ENCODE data around the gene TMEM109. TPM values are rescaled to one million over a fixed set of nuclear protein-coding genes. Genes with fewer than 3 reads are reported as not detected.

Gene TMEM109
- total and polyA plus RNA-seq, 2 of the 13 experiments (the other 11 are each of a cell fraction or from before 2014, with no cell fraction given): 7.7 to 18.0 TPM

DNA sequence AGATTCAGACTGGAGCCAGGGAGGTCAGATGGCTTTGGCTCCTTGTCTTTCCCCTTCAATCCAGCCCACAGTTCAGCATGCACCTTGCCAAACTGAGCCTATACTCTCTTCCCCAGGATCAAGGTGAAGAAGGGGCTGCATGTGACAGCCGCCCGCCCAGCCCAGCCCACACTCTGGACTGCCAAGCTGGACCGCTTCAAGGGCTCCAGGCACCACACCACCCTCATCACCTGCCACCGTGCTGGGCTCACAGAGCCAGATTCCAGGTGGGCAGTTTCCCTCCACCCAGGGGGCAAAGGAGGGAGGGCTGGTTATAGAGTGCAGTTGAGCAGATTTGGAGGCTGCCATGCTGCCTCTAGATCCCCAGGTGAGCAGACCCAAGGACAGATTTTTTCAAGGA lies 16.4 kb downstream of the TMEM109 start:
- WGBS (ENCODE audit: low lambda C conversion rate): no CpG with 5 or more reads among the region's 4 CpGs
- intact Hi-C loops (cut with micrococcal nuclease; ENCODE audit: unreplicated experiment) (no loop called here), in situ Hi-C loops (cut with HindIII; ENCODE audit: extremely low pct_ligation_motif_present, low pct_unique_long_range_greater_than_20kb) (no loop called here)
- Histone ChIP-seq H4K20me1 (ENCODE audit: insufficient read depth, low read length) (no peaks in the 10 kb centered on the region), H3K4me2 (ENCODE audit: low read depth, low read length) (no peak overlapping the region), H2AFZ (ENCODE audit: low read length) (no peak overlapping the region), H3K79me2 (ENCODE audit: insufficient read depth, low read length) (no peaks in the 10 kb centered on the region), H3K36me3 (replicated peaks in 1 of 2; ENCODE audit: control insufficient read depth in 1 of 2, insufficient read depth in 2 of 2, low read length in 2 of 2) (peaks cover 3 to 4% of the 10 kb centered on the region in 2 experiments; a peak in 3 of 5 replicates), H3K9ac (ENCODE audit: insufficient read depth, low read depth, low read length) (no peak overlapping the region), H3K4me3 (replicated peaks in 1 of 3; ENCODE audit: insufficient read depth in 1 of 3, low read depth in 2 of 3, low read length in 3 of 3) (no peak overlapping the region), H3K27me3 (ENCODE audit: control insufficient read depth in 1 of 2, insufficient read depth in 2 of 2, low read length in 2 of 2) (no peaks in the 10 kb centered on the region), H3K4me1 (ENCODE audit: insufficient read depth, low read length) (peaks cover 18% of the 10 kb centered on the region), H3K9me3 (ENCODE audit: low read length) (no peaks in the 10 kb centered on the region), H3K27ac (ENCODE audit: extremely low read length, insufficient read depth, low read length) (no peak overlapping the region)
- no peak for ATAC-seq
- no peak for DNase-seq (ENCODE audit: low spot score)
- CTCF ChIA-PET (ENCODE audit: low intra/inter-chr PET ratio, low total read pairs): no interaction called here
- no peak for FAIRE-seq
- no peak for TF ChIP-seq ZNF713 (CRISPR knock-in tag; IDR thresholded peaks at IDR 0.05)
- TF ChIP-seq NFE2 (CRISPR knock-in tag; IDR thresholded peaks at IDR 0.05): no peak
- TF ChIP-seq SMARCE1 (IDR thresholded peaks at IDR 0.05; ENCODE audit: borderline replicate concordance): no peak
- TF ChIP-seq NONO (IDR thresholded peaks at IDR 0.05): no peak
- no peak for TF ChIP-seq NONO (CRISPR knock-in tag; conservative IDR thresholded peaks at IDR 0.05)
- no peak for TF ChIP-seq MIER2 (CRISPR knock-in tag; IDR thresholded peaks at IDR 0.05)
- no peak for TF ChIP-seq TBP (CRISPR knock-in tag; IDR thresholded peaks at IDR 0.05)
- TF ChIP-seq, protein P1, sequence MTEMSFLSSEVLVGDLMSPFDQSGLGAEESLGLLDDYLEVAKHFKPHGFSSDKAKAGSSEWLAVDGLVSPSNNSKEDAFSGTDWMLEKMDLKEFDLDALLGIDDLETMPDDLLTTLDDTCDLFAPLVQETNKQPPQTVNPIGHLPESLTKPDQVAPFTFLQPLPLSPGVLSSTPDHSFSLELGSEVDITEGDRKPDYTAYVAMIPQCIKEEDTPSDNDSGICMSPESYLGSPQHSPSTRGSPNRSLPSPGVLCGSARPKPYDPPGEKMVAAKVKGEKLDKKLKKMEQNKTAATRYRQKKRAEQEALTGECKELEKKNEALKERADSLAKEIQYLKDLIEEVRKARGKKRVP (CRISPR knock-in tag; IDR thresholded peaks at IDR 0.05): no peak
- no peak for TF ChIP-seq TCF12 (IDR thresholded peaks at IDR 0.05)
- no peak for TF ChIP-seq TCF12 (CRISPR knock-in tag; IDR thresholded peaks at IDR 0.05)
- TF ChIP-seq PLRG1 (conservative IDR thresholded peaks at IDR 0.05): no peak
- no peak for TF ChIP-seq ZNF225 (CRISPR knock-in tag; IDR thresholded peaks at IDR 0.05)
- TF ChIP-seq, protein P2, sequence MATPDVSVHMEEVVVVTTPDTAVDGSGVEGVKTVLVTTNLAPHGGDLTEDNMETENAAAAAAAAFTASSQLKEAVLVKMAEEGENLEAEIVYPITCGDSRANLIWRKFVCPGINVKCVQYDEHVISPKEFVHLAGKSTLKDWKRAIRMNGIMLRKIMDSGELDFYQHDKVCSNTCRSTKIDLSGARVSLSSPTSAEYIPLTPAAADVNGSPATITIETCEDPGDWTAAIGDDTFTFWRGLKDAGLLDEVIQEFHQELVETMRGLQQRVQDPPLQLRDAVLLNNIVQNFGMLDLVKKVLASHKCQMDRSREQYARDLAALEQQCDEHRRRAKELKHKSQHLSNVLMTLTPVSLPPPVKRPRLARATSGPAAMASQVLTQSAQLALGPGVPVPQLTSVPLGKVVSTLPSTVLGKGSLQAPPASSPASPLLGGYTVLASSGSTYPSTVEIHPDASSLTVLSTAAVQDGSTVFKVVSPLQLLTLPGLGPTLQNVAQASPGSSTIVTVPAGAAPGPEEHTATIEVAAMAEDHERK (CRISPR knock-in tag; IDR thresholded peaks at IDR 0.05; ENCODE audit: low read depth): no peak
- no TSS peak for BruUV-seq (replicated peaks)
- POLR2A ChIA-PET: interaction anchor here (0.6 to 0.7 kb wide), 2 partner anchors 8 to 10 kb away, joined by 3 read pairs; no protein-coding TSS in a partner anchor
